Activated naive CD4-positive, alpha-beta T cell treated with anti-CD3 and anti-CD28 coated beads, Interleukin-2, amount 10 ng/mL, durations not matched to agents 7 days and 5 days (primary cell): ENCODE results near the gene ATG2A.
A peak's percentile ranks its signal among the peaks of the same experiment; 100 is the strongest.

Experiments
- CTCF ChIA-PET: fragments of 350-600 bp; sonication (Branson Sonifier 250); formaldehyde crosslinking; loops from one replicate; lab custom pipeline; 2021; ENCODE audit warnings: antibody characterized with exemption; lab: Charles Lee
- DNase-seq: peaks from one replicate; pipeline ENCODE4 v3.0.0-alpha.2; 2020
- H3K27ac Mint-ChIP-seq: one replicate; pipeline ENCODE4 v1.8.0; 2021; ENCODE audit warnings: mild to moderate bottlenecking, moderate library complexity, mixed read lengths
- H3K27me3 Mint-ChIP-seq: one replicate; pipeline ENCODE4 v1.8.0; 2021; ENCODE audit warnings: mild to moderate bottlenecking, mixed read lengths
- H3K36me3 Mint-ChIP-seq: one replicate; pipeline ENCODE4 v1.8.0; 2021; ENCODE audit warnings: mixed read lengths
- H3K4me1 Mint-ChIP-seq: one replicate; pipeline ENCODE4 v1.8.0; 2021; ENCODE audit warnings: mixed read lengths
- H3K4me3 Mint-ChIP-seq: one replicate; pipeline ENCODE4 v1.8.0; 2021; ENCODE audit warnings: mild to moderate bottlenecking, moderate library complexity, mixed read lengths
- H3K9me3 Mint-ChIP-seq: one replicate; pipeline ENCODE4 v1.8.0; 2021; ENCODE audit warnings: mixed read lengths

The ATG2A gene

GRCh38 chr11:64902102-64902900, 14.7 kb downstream of the ATG2A start:
- H3K4me1 Mint-ChIP-seq: peaks cover 12% of the 10 kb centered on the region
- no peak overlapping the region for H3K27ac Mint-ChIP-seq
- H3K36me3 Mint-ChIP-seq: peaks cover 22% of the 10 kb centered on the region
- H3K27me3 Mint-ChIP-seq: no peaks in the 10 kb centered on the region
- no peak overlapping the region for H3K4me3 Mint-ChIP-seq
- no peaks in the 10 kb centered on the region for H3K9me3 Mint-ChIP-seq
- DNase-seq: no peak
- CTCF ChIA-PET: interaction anchor here (31.5 kb wide), 1 partner anchor 53 kb away, joined by 592 read pairs; the partner anchor contains the start of gene CDC42BPG

- no peak for DNase-seq
- H3K27me3 Mint-ChIP-seq: no peaks in the 10 kb centered on the region
- H3K4me1 Mint-ChIP-seq: peaks cover 12% of the 10 kb centered on the region
- peaks cover 27% of the 10 kb centered on the region for H3K36me3 Mint-ChIP-seq
- CTCF ChIA-PET: interaction anchor here (2.0 to 31.5 kb wide), 2 partner anchors 12 to 51 kb away, joined by 5 to 592 read pairs; partner anchors contain the start of gene CDC42BPG
- H3K9me3 Mint-ChIP-seq: no peaks in the 10 kb centered on the region
- no peak overlapping the region for H3K27ac Mint-ChIP-seq
- H3K4me3 Mint-ChIP-seq: no peak overlapping the region
Observed at GRCh38 chr11:64900774-64901173, 16.2 kb downstream of the ATG2A start.

GRCh38 chr11:64900263-64900678, 16.7 kb downstream of the ATG2A start:
- no peaks in the 10 kb centered on the region for H3K9me3 Mint-ChIP-seq
- no peak overlapping the region for H3K4me3 Mint-ChIP-seq
- DNase-seq: peak; percentile 68
- CTCF ChIA-PET: interaction anchor here (2.0 to 31.5 kb wide), 2 partner anchors 12 to 51 kb away, joined by 5 to 592 read pairs; partner anchors contain the start of gene CDC42BPG
- peaks cover 26% of the 10 kb centered on the region for H3K36me3 Mint-ChIP-seq
- no peaks in the 10 kb centered on the region for H3K27me3 Mint-ChIP-seq
- peak overlapping the region; percentile 33 for H3K27ac Mint-ChIP-seq
- peaks cover 12% of the 10 kb centered on the region for H3K4me1 Mint-ChIP-seq

- no peak for DNase-seq
- H3K27ac Mint-ChIP-seq: no peak overlapping the region
- no peaks in the 10 kb centered on the region for H3K27me3 Mint-ChIP-seq
- H3K4me3 Mint-ChIP-seq: no peak overlapping the region
- CTCF ChIA-PET: interaction anchor here (0.6 to 31.5 kb wide), 3 partner anchors 8 to 49 kb away, joined by 3 to 592 read pairs (median 3); partner anchors contain the start of gene CDC42BPG
- H3K36me3 Mint-ChIP-seq: peaks cover 28% of the 10 kb centered on the region
- peaks cover 15% of the 10 kb centered on the region for H3K4me1 Mint-ChIP-seq
- H3K9me3 Mint-ChIP-seq: no peaks in the 10 kb centered on the region
Observed at GRCh38 chr11:64898541-64898940, 18.5 kb downstream of the ATG2A start.

GRCh38 chr11:64898076-64898445, 18.9 kb downstream of the ATG2A start:
- Mint-ChIP-seq H3K27me3 (no peaks in the 10 kb centered on the region), H3K27ac (no peak overlapping the region), H3K4me1 (peaks cover 15% of the 10 kb centered on the region), H3K9me3 (no peaks in the 10 kb centered on the region), H3K36me3 (peaks cover 28% of the 10 kb centered on the region), H3K4me3 (no peak overlapping the region)
- no peak for DNase-seq
- CTCF ChIA-PET: interaction anchor here (31.5 kb wide), 1 partner anchor 48 kb away, joined by 592 read pairs; the partner anchor contains the start of gene CDC42BPG

- H3K27me3 Mint-ChIP-seq: no peaks in the 10 kb centered on the region
- H3K36me3 Mint-ChIP-seq: peaks cover 28% of the 10 kb centered on the region
- no peak overlapping the region for H3K27ac Mint-ChIP-seq
- CTCF ChIA-PET: interaction anchor here (31.5 kb wide), 1 partner anchor 48 kb away, joined by 592 read pairs; the partner anchor contains the start of gene CDC42BPG
- no peak overlapping the region for H3K4me3 Mint-ChIP-seq
- peaks cover 15% of the 10 kb centered on the region for H3K4me1 Mint-ChIP-seq
- no peaks in the 10 kb centered on the region for H3K9me3 Mint-ChIP-seq
- DNase-seq: no peak
Observed at GRCh38 chr11:64897381-64898075, 19.5 kb downstream of the ATG2A start.

GRCh38 chr11:64896448-64897022, 20.5 kb downstream of the ATG2A start:
- Mint-ChIP-seq H3K27me3 (no peaks in the 10 kb centered on the region), H3K36me3 (peaks cover 24% of the 10 kb centered on the region), H3K4me1 (peaks cover 12% of the 10 kb centered on the region), H3K27ac (no peak overlapping the region), H3K4me3 (no peak overlapping the region), H3K9me3 (no peaks in the 10 kb centered on the region)
- CTCF ChIA-PET: interaction anchor here (1.5 to 31.5 kb wide), 3 partner anchors 9 to 100 kb away, joined by 4 to 592 read pairs (median 5); partner anchors contain the start of genes BATF2 and CDC42BPG
- DNase-seq: no peak

- Mint-ChIP-seq H3K27ac (no peak overlapping the region), H3K4me3 (no peak overlapping the region), H3K27me3 (no peaks in the 10 kb centered on the region), H3K36me3 (peaks cover 19% of the 10 kb centered on the region), H3K9me3 (no peaks in the 10 kb centered on the region), H3K4me1 (peaks cover 3% of the 10 kb centered on the region)
- CTCF ChIA-PET: interaction anchor here (0.6 to 31.5 kb wide), 7 partner anchors 9 to 288 kb away, joined by 3 to 592 read pairs (median 4); partner anchors contain the start of genes CDC42BPG and EHD1
- DNase-seq: no peak
Observed at GRCh38 chr11:64894812-64895452, 22.1 kb downstream of the ATG2A start.

GRCh38 chr11:64894070-64894811, 22.8 kb downstream of the ATG2A start:
- DNase-seq: peak; percentile 94
- H3K9me3 Mint-ChIP-seq: no peaks in the 10 kb centered on the region
- H3K27ac Mint-ChIP-seq: no peak overlapping the region
- H3K4me1 Mint-ChIP-seq: peaks cover 3% of the 10 kb centered on the region
- no peaks in the 10 kb centered on the region for H3K27me3 Mint-ChIP-seq
- H3K4me3 Mint-ChIP-seq: no peak overlapping the region
- CTCF ChIA-PET: interaction anchor here (0.6 to 31.5 kb wide), 12 partner anchors 8 to 288 kb away, joined by 3 to 592 read pairs (median 4); partner anchors contain the start of genes CDC42BPG, EHD1 and PYGM
- peaks cover 15% of the 10 kb centered on the region for H3K36me3 Mint-ChIP-seq

- no peak overlapping the region for H3K4me3 Mint-ChIP-seq
- H3K36me3 Mint-ChIP-seq: peaks cover 13% of the 10 kb centered on the region
- H3K27me3 Mint-ChIP-seq: no peaks in the 10 kb centered on the region
- no peak overlapping the region for H3K27ac Mint-ChIP-seq
- H3K4me1 Mint-ChIP-seq: peaks cover 5% of the 10 kb centered on the region
- CTCF ChIA-PET: interaction anchor here (0.7 to 31.5 kb wide), 11 partner anchors 8 to 289 kb away, joined by 3 to 592 read pairs (median 4); partner anchors contain the start of genes CDC42BPG, EHD1 and PYGM
- DNase-seq: no peak
- no peaks in the 10 kb centered on the region for H3K9me3 Mint-ChIP-seq
Observed at GRCh38 chr11:64893194-64894069, 23.6 kb downstream of the ATG2A start.

GRCh38 chr11:64892838-64893193, 24.2 kb downstream of the ATG2A start:
- Mint-ChIP-seq H3K4me3 (no peak overlapping the region), H3K27ac (no peak overlapping the region), H3K4me1 (peaks cover 10% of the 10 kb centered on the region), H3K27me3 (no peaks in the 10 kb centered on the region), H3K36me3 (peaks cover 13% of the 10 kb centered on the region), H3K9me3 (no peaks in the 10 kb centered on the region)
- CTCF ChIA-PET: interaction anchor here (1.1 to 31.5 kb wide), 3 partner anchors 28 to 43 kb away, joined by 3 to 592 read pairs (median 11); partner anchors contain the start of gene CDC42BPG
- DNase-seq: no peak

GRCh38 chr11:64892411-64892831, 24.6 kb downstream of the ATG2A start:
- Mint-ChIP-seq H3K27ac (no peak overlapping the region), H3K27me3 (no peaks in the 10 kb centered on the region), H3K4me1 (peaks cover 13% of the 10 kb centered on the region), H3K36me3 (peaks cover 12% of the 10 kb centered on the region), H3K9me3 (no peaks in the 10 kb centered on the region), H3K4me3 (no peak overlapping the region)
- CTCF ChIA-PET: interaction anchor here (1.0 to 31.5 kb wide), 4 partner anchors 28 to 43 kb away, joined by 3 to 592 read pairs (median 7); partner anchors contain the start of gene CDC42BPG
- no peak for DNase-seq
